HL-60/S4 (cell line): ENCODE results near the gene ENOX1.

ENCODE experiments used
- in situ Hi-C: fragments of 300-500 bp; cut with MboI; formaldehyde crosslinking; loops from 2 replicates; pipeline ENCODE4 v1.14.3; 2022; ENCODE audit warnings: low sequenced_read_pairs

ENOX1 gene

DNA sequence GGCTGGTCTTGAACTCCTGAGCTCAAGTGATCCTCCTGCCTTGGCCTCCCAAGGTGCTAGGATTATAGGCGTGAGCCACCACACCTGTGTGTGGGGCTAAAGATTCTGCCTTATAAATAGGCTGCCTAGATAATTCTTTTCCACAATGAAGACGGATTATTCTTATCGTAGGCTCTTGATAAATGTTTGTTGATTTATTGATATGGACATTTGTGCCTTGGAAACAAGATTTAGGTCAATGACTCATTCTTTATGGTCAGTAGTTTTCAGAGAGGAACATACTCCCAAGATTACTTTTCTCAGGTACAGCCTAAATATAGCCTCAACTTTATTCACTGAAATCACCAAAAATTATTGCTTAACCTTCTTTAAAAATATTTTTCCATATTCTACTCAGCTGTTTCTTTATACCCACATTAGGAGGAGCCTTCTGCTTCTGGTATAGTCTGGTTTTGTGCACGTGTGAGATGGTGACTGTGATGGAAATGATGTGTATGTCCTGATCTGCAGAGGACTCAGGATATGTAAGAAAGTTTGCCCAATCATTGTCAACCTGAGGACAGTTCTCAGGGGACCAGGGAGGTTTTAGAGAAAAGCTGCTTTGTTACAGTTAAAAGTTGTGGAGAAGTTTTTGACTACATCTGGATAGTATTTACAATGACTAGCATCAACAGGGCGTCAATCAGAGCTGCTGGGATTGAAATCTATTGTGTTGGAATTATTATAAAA lies 554.5 kb downstream of the ENOX1 start:
- in situ Hi-C loops: no loop called here

DNA sequence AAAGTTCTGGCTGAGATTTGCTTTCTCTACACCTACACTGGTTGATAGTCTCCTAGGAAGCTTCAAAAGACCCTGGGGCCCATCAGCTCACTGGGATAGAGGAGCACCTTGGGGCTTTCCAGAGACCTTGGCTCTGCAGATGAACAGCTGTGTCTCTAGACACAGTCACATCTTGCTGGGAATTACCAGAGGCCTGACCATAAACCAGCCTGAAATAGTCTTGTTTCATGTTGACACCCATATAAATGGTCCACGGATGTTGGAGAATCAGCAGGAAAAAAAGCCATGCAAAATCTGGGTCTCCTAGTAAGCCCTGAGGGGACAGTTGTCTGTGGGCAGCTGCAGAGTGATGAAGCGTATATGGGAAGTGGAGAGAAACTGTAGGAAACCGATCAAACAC lies 555.8 kb downstream of the ENOX1 start:
- in situ Hi-C loops: no loop called here

DNA sequence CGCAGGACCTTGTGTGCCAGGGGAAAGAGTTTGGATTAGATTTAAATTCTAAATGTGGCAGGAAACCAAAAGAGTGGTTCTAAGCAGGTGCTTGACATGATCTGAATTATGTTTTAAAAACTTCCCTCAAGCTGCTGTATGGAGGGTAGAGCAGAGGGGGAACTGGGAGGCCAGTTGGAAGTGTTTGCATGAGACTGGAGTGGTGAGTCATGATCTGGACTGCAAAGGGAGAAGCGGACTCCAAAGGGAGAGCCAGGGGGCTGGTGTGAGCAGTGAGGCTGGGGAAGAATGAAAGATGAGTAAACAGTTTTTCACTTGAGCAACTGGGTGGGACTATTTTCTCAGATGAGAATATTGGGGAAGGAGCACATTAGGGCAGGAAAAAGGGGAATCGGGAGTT lies 557.3 kb downstream of the ENOX1 start:
- in situ Hi-C loops: no loop called here

GRCh38 chr13:43227721-43228120 lies 559.1 kb downstream of the ENOX1 start:
- in situ Hi-C loops: no loop called here

- in situ Hi-C loops: no loop called here
Measured at GRCh38 chr13:43223216-43223615, 563.6 kb downstream of the ENOX1 start.

DNA sequence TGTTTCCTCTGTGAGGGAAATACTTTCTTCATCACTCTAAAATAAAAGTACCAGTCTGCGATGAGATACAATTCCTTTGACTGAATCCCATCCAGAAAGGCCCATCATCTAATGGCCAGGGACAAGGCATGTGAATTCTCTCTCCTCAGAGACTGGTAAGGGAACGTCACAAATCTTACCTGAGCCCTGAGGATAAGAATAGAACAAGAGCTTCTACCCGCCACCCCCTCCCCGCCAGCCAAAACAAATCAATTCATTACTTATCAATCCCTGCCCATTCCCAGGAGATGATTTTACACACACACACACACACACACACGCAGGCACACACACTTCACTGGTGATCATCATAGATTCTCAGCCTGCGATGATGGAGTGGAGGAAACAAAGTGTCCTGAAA lies 564.7 kb downstream of the ENOX1 start:
- in situ Hi-C loops: no loop called here

GRCh38 chr13:43221611-43222010 lies 565.2 kb downstream of the ENOX1 start:
- in situ Hi-C loops: no loop called here

DNA sequence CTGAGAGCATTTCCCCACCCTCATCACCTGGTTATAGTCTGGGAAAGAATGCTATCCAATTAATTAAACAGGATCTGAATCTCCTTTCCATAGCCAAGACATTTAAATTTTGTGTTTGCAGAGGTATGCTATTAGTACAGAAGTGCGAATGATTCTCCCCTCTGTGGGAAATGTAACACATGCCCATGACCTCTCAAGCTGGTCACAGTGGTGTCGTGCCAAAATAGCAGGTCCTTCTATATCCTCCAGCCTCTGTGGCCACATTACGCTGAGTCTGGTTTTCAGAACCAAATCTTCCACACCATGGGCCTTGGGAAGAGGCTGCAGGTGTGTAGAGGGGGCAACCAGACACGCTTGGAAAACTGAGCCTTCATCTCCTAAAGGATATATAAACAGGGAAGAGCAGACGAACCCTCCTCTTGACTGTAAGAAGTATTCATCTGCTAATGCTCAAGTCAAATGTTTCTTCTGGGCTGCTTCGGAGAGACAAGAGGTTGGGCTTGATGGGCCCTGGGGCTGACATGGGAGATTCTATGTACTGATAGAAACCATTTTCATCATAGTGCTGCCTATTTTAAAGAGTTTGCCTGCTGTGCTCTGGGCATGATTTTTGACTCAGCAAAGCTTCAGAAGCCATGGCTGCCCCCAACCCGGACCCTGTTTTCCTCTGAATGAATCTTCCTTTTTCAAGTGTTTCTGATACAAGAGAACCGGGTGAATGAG lies 565.7 kb downstream of the ENOX1 start:
- in situ Hi-C loops: no loop called here

DNA sequence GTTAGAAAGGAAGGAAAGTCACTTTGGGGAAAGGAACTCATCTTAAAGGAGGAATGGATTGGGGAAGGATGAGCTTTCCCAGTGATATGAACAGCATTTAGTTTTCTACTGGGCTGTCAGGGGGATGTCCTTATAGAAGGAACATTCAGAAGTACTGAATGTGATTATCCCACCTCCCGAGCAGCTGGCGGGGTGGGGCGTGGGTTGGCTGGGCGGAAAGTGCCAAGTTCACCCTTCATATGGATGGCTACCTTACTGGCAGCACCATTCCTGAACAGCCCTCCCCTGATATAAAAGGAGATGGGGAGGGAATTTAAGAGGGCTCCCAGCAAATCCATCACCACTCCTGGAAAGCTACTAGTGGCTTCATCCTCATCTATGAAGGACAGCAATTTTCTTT lies 572.6 kb downstream of the ENOX1 start:
- in situ Hi-C loops: no loop called here

GRCh38 chr13:43206838-43207237 lies 579.9 kb downstream of the ENOX1 start:
- in situ Hi-C loops: no loop called here

- in situ Hi-C loops: no loop called here
Measured at GRCh38 chr13:43205416-43205815, 581.4 kb downstream of the ENOX1 start.

DNA sequence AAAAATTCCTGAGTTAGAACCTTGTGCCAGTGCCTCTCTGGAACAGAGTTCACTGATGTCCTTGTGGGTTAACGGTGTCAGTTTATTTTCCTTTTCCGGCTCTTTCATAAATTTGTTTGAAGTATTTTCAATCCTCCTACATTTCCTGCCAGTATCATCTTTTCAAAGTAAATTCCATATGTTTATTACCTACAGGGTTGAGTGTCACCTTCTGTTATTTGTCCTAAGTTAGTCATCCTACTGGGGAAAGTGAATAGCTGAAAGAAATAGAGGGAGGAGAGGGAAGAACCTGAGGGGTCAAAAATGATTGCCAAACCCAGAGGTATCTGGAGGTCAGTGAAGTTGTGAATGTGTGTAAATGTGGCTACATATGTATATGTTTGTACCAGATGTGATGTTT lies 582.2 kb downstream of the ENOX1 start:
- in situ Hi-C loops: no loop called here

- in situ Hi-C loops: no loop called here
Measured at GRCh38 chr13:43203781-43204180, 583.0 kb downstream of the ENOX1 start.

- in situ Hi-C loops: no loop called here
Measured at GRCh38 chr13:43200736-43201135, 586.0 kb downstream of the ENOX1 start.

DNA sequence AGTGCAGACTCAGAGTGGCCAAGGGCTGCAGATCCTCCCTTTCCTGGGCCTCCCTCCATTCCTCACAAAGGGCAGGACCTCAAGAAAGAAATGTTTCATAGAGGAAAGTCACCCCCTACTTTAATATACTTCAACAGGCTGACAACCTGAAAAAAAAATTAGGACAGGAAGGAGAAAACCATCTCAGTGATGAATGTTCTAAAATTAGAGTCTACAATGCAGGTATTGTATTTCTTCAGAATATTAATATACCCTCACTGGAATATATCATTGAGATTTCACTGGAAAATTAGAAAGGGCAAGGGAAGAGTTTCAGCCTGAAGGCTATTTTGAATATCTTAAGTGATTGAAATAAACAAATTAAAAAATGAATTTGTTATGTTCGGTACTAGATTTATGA lies 586.5 kb downstream of the ENOX1 start:
- in situ Hi-C loops: no loop called here

DNA sequence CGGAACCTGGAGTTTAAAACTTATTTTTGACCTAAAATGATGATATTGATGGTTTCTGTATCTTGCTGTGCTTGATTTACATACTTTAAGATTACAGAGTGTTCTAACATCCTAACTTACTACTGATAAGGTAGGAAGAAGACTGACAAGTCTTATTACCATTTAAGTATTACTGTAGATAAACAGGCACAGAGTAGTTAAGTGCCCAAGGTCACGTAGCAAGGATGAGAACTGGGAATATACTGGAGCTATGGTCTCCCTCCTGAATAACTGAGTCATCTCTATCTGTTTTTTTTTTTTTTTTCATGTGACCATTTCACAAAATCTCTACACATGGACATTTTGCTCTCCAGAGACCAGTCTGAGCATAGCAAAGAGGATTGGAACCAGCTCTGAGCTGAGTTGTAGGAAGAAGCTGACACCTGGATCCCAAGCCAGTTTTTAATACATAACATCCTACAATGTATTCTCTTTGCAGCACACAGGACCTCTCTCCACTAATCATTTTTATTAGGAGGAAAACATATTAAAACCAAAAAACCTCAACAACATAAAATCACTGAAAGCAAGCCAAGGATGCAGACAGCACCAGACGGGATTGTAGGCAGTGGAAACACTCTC lies 589.9 kb downstream of the ENOX1 start:
- in situ Hi-C loops: no loop called here

GRCh38 chr13:43196086-43196621 lies 590.6 kb downstream of the ENOX1 start:
- in situ Hi-C loops: no loop called here

DNA sequence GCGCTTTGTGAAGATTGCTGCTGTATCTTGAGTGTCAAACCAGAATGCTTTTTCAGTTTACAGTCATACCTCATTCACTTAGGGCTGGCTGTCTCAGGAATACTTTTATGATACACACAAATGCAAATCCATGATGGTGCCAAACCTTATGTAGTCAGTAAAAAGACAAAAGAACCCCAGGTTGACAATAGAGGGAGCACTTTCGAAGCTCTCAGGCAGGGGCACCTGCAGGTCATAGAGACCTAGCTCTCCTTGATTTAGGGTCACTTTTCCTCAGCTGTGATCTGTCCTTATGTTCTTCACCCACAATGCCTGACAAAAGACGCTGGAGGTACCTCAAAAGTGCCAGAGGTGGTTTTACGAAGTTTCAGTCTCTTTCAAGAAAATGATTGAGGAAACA lies 591.2 kb downstream of the ENOX1 start:
- in situ Hi-C loops: no loop called here

- in situ Hi-C loops: no loop called here
Measured at GRCh38 chr13:43195112-43195511, 591.7 kb downstream of the ENOX1 start.

DNA sequence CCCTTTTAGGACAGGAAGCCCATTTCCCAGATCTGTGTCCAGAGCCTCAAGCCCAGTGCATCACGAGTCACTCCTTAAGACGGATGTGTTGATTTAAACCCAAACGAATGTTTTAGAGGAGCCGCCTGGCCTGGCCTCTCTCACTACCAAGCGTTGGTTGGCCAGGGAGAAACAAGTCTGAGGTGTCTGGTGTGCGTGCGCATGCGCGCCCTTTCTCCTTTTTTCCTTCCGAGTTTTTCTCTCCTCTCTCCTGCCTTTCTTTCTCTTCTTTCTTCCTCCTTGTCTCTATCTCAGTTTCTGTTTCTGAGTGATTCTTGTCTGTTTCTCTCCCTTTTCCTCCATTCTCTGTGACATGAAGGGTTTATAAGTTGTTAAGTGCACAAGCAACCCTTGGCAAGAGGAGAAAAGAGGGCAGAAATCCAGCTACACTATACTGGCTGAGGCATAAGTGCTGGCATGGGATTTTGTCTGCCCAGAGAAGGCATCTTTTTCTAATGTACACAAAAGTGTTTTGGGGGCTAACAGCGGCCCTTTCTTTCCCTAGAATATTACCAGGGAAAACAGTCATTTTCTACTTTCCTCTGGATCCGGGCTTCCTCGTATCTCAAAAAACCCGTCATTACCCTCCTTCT lies 592.9 kb downstream of the ENOX1 start:
- in situ Hi-C loops: no loop called here

DNA sequence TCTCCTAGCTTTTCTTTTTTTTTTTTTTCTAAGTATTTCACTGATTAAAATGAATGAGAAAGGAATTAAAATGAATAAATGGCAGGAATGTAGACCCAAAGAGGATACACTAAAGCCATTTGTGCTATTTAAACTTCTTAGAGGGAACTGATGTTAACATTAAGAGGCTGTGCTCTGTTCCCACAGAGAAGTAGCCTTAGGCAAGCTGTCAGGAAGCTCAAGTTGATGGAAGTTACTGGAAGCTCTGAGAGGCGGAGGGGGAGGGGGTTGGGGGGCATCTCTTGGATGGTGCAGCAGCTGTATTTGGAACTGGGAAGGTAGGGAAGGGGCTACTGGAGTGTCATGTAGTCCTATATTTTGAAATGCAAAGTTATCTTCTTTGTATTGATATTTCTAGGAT lies 595.2 kb downstream of the ENOX1 start:
- in situ Hi-C loops: no loop called here
